Keratinocyte (primary cell): Measurements from ENCODE around the gene KIR3DL1. TPM values are rescaled to one million over a fixed set of nuclear protein-coding genes. Genes with fewer than 3 reads are reported as not detected.

ENCODE experiments used
- DNase-seq: peaks from one replicate; pipeline ENCODE4 v3.0.0-alpha.2; 2011; ENCODE audit warnings: low read depth, missing footprints, low spot score
- FAIRE-seq: peaks from 2 replicates; lab custom pipeline; 2011; peaks lifted over from hg19 to GRCh38; lab: Jason Lieb, UNC
- H2AFZ ChIP-seq: 2 replicates; pipeline ENCODE4 v1.6.0; 2012; ENCODE audit warnings: low read length, control low read depth, inconsistent platforms; ENCODE audit not compliant: control insufficient read depth
- H3K27ac ChIP-seq: 2 replicates; pipeline ENCODE4 v1.5.1; 2011; ENCODE audit warnings: low read length; ENCODE audit not compliant: control insufficient read depth, insufficient read depth
- H3K27me3 ChIP-seq: 3 replicates; pipeline ENCODE4 v1.6.0; 2011; ENCODE audit warnings: low read length; ENCODE audit not compliant: control insufficient read depth, insufficient read depth; ENCODE audit errors: extremely low read depth
- H3K36me3 ChIP-seq, 2 experiments: 2 replicates in 1 of 2; 3 replicates in 1 of 2; pipeline ENCODE4 v1.5.1; 2011; ENCODE audit warnings: low read length in 2 of 2, mild to moderate bottlenecking in 1 of 2; ENCODE audit not compliant: control insufficient read depth in 2 of 2, insufficient read depth in 2 of 2; ENCODE audit errors: extremely low read depth in 1 of 2
- H3K4me1 ChIP-seq: 3 replicates; pipeline ENCODE4 v1.5.1; 2011; ENCODE audit warnings: low read length; ENCODE audit not compliant: control insufficient read depth, insufficient read depth; ENCODE audit errors: extremely low read depth
- H3K4me2 ChIP-seq: 3 replicates; pipeline ENCODE4 v1.6.0; 2011; ENCODE audit warnings: low read depth, low read length; ENCODE audit not compliant: control insufficient read depth, insufficient read depth; ENCODE audit errors: extremely low read depth
- H3K4me3 ChIP-seq, 3 experiments: fragments of 200-600 bp in 1 of 3; sonication (generic) in 1 of 3; 2 replicates in 2 of 3; 3 replicates in 1 of 3; pipeline ENCODE4 v1.5.1; 2011 to 2016; ENCODE audit warnings: low read length in 3 of 3, mild to moderate bottlenecking in 3 of 3, control low read depth in 2 of 3, inconsistent platforms in 1 of 3, low read depth in 1 of 3, mixed read lengths in 1 of 3, mixed run types in 1 of 3, moderate library complexity in 1 of 3; ENCODE audit not compliant: control insufficient read depth in 2 of 3, insufficient read depth in 2 of 3; ENCODE audit errors: extremely low read depth in 1 of 3
- H3K79me2 ChIP-seq: 2 replicates; pipeline ENCODE4 v1.6.0; 2012; ENCODE audit warnings: low read length; ENCODE audit not compliant: control insufficient read depth, insufficient read depth
- H3K9ac ChIP-seq: 3 replicates; pipeline ENCODE4 v1.6.0; 2011; ENCODE audit warnings: low read length; ENCODE audit not compliant: control insufficient read depth, insufficient read depth; ENCODE audit errors: extremely low read depth
- H3K9me1 ChIP-seq: 3 replicates; pipeline ENCODE4 v1.6.0; 2011; ENCODE audit warnings: low read length; ENCODE audit not compliant: control insufficient read depth, insufficient read depth; ENCODE audit errors: extremely low read depth
- H3K9me3 ChIP-seq: 2 replicates; pipeline ENCODE4 v1.5.1; 2012; ENCODE audit warnings: low read depth, low read length; ENCODE audit not compliant: control insufficient read depth
- H4K20me1 ChIP-seq: 3 replicates; pipeline ENCODE4 v1.6.0; 2011; ENCODE audit warnings: low read length; ENCODE audit not compliant: control insufficient read depth, insufficient read depth; ENCODE audit errors: extremely low read depth
- CTCF ChIP-seq, 3 experiments: IDR thresholded peaks in 1 of 3; conservative IDR thresholded peaks in 1 of 3; optimal IDR thresholded peaks in 1 of 3; 2 replicates in 2 of 3; 3 replicates in 1 of 3; pipeline versions ENCODE3 to v1.5.1; 2011; ENCODE audit warnings: low read length in 3 of 3, mild to moderate bottlenecking in 3 of 3, moderate library complexity in 2 of 3, control low read depth in 1 of 3, inconsistent platforms in 1 of 3; ENCODE audit not compliant: insufficient read depth in 2 of 3; ENCODE audit errors: extremely low read depth in 1 of 3
- EZH2 ChIP-seq: IDR thresholded peaks from one replicate; pipeline ENCODE4 v1.6.1; 2012; ENCODE audit warnings: inconsistent platforms, mild to moderate bottlenecking, low read length, moderate library complexity
- dilution Hi-C: fragments of 300-500 bp; cut with MboI; formaldehyde crosslinking; loops from one replicate; pipeline ENCODE4 v1.7.0; 2020; ENCODE audit warnings: low sequenced_read_pairs; ENCODE audit not compliant: extremely low pct_ligation_motif_present
- polyA plus RNA-seq, 5 experiments: library from polyadenylated mRNA; depleted of rRNA in 3 of 5; stranded (reverse) in 3 of 5; stranded (forward) in 1 of 5; unstranded in 1 of 5; fragments of >200 nt; gene quantifications; 1 replicate in 1 of 5; 2 replicates in 3 of 5; 3 replicates in 1 of 5; pipeline versions ENCODE4 v1.2.1 to v1.2.3, GENCODE V29; 2011 to 2012; ENCODE audit warnings: missing spikeins in 2 of 5, low read depth in 1 of 5, low replicate concordance in 1 of 5

The KIR3DL1 gene
- polyA plus RNA-seq, 1 donor (not counting 4 experiments of a cell fraction or from before 2014, with no cell fraction given) = not detected

- no peaks in the 10 kb centered on the region for H3K36me3 ChIP-seq
- no peak overlapping the region for H3K4me2 ChIP-seq
- H3K4me1 ChIP-seq = no peaks in the 10 kb centered on the region
- H4K20me1 ChIP-seq = no peaks in the 10 kb centered on the region
- H3K9me3 ChIP-seq = peaks cover 14% of the 10 kb centered on the region
- H3K27ac ChIP-seq = no peak overlapping the region
- no peaks in the 10 kb centered on the region for H3K9me1 ChIP-seq
- no peak for DNase-seq
- no peaks in the 10 kb centered on the region for H3K79me2 ChIP-seq
- H3K4me3 ChIP-seq = no peak overlapping the region
- dilution Hi-C loops = no loop called here
- H2AFZ ChIP-seq = no peak overlapping the region
- no peak for TF ChIP-seq CTCF (optimal IDR thresholded peaks at IDR 0.05 in 1 of 3, IDR thresholded peaks at IDR 0.05 in 1 of 3, conservative IDR thresholded peaks at IDR 0.05 in 1 of 3; ENCODE audit: extremely low read depth in 1 of 3, insufficient read depth in 2 of 3, low read length in 3 of 3)
- no peak for TF ChIP-seq EZH2
- no peak overlapping the region for H3K9ac ChIP-seq
- H3K27me3 ChIP-seq = no peaks in the 10 kb centered on the region
- no peak for FAIRE-seq
These were observed 11.7 kb upstream of the KIR3DL1 start for GRCh38 chr19:54804571-54804970.

GRCh38 chr19:54805665-54806515 is 10.4 kb upstream of the KIR3DL1 start:
- no peaks in the 10 kb centered on the region for H4K20me1 ChIP-seq
- dilution Hi-C loops = no loop called here
- H3K27me3 ChIP-seq = no peaks in the 10 kb centered on the region
- no peaks in the 10 kb centered on the region for H3K9me1 ChIP-seq
- H3K4me1 ChIP-seq = no peaks in the 10 kb centered on the region
- no peak overlapping the region for H3K9ac ChIP-seq
- H2AFZ ChIP-seq = no peak overlapping the region
- no peak overlapping the region for H3K27ac ChIP-seq
- H3K36me3 ChIP-seq = no peaks in the 10 kb centered on the region
- no peak overlapping the region for H3K4me3 ChIP-seq
- DNase-seq = no peak
- peaks cover 14% of the 10 kb centered on the region for H3K9me3 ChIP-seq
- FAIRE-seq = no peak
- H3K79me2 ChIP-seq = no peaks in the 10 kb centered on the region
- no peak for TF ChIP-seq CTCF (optimal IDR thresholded peaks at IDR 0.05 in 1 of 3, IDR thresholded peaks at IDR 0.05 in 1 of 3, conservative IDR thresholded peaks at IDR 0.05 in 1 of 3; ENCODE audit: extremely low read depth in 1 of 3, insufficient read depth in 2 of 3, low read length in 3 of 3)
- no peak for TF ChIP-seq EZH2
- H3K4me2 ChIP-seq = no peak overlapping the region
